SJSA1 (cell line): ENCODE measurements around the gene PRR15L. TPM values are rescaled to one million over a fixed set of nuclear protein-coding genes. Genes with fewer than 3 reads are reported as not detected.
A peak's percentile ranks its signal among the peaks of the same experiment; 100 is the strongest.

Source experiments
- DNase-seq, 2 experiments: peaks; one replicate each; pipeline ENCODE4 v3.0.0-alpha.2; 2015 to 2020; ENCODE audit warnings: low spot score in 2 of 2, low read depth in 1 of 2
- H3K27ac ChIP-seq: fragments of 250-450 bp; sonication (Bioruptor Pico); 2 replicates; pipeline ENCODE4 v1.5.1; 2020; ENCODE audit warnings: mild to moderate bottlenecking, moderate library complexity
- H3K27me3 ChIP-seq: fragments of 250-450 bp; sonication (Bioruptor Pico); replicated peaks from 2 replicates; pipeline ENCODE4 v1.5.1; 2020; ENCODE audit warnings: mild to moderate bottlenecking, moderate library complexity
- H3K36me3 ChIP-seq: fragments of 250-450 bp; sonication (Bioruptor Pico); 2 replicates; pipeline ENCODE4 v1.5.1; 2020; ENCODE audit warnings: mild to moderate bottlenecking
- H3K4me1 ChIP-seq: fragments of 250-450 bp; sonication (Bioruptor Pico); replicated peaks from 2 replicates; pipeline ENCODE4 v1.6.1; 2021; ENCODE audit warnings: mild to moderate bottlenecking
- H3K4me3 ChIP-seq: fragments of 250-450 bp; sonication (Bioruptor Pico); 2 replicates; pipeline ENCODE4 v1.5.1; 2020; ENCODE audit warnings: mild to moderate bottlenecking
- H3K9me3 ChIP-seq: fragments of 250-450 bp; sonication (Bioruptor Pico); replicated peaks from 2 replicates; pipeline ENCODE4 v1.5.1; 2020; ENCODE audit warnings: mild to moderate bottlenecking
- total RNA-seq: library from RNA; depleted of rRNA; stranded (reverse); fragments of >200 nt; shearing (Covaris generic); gene quantifications from 2 replicates; pipeline ENCODE4 v1.2.3, GENCODE V29; 2014

PRR15L gene
- total RNA-seq, 1 experiment from 2014 or later: not detected

DNA sequence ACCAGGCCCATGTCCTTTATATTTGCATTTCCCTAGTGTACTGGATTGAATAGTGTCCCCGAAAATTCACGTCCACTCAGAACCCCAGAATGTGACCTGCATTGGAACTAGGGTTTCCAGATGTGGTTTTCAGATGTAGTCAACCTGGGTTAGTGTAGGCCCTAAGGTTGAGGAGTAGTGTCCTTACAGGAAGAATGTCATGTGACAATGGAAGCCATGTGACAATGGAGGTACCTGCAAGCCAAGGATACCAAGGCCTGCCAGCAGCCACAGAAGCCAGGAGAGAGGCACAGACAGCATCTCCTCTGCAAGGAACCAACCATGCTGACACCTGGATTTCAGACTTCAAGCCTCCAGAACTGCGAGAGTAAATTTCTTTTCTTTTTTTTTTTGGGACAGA, 5.2 kb upstream of the PRR15L start:
- peaks cover 9% of the 10 kb centered on the region for H3K4me1 ChIP-seq
- H3K4me3 ChIP-seq: no peak overlapping the region
- DNase-seq: no peak
- no peaks in the 10 kb centered on the region for H3K9me3 ChIP-seq
- H3K27me3 ChIP-seq: no peaks in the 10 kb centered on the region
- no peak overlapping the region for H3K27ac ChIP-seq
- H3K36me3 ChIP-seq: no peaks in the 10 kb centered on the region

DNA sequence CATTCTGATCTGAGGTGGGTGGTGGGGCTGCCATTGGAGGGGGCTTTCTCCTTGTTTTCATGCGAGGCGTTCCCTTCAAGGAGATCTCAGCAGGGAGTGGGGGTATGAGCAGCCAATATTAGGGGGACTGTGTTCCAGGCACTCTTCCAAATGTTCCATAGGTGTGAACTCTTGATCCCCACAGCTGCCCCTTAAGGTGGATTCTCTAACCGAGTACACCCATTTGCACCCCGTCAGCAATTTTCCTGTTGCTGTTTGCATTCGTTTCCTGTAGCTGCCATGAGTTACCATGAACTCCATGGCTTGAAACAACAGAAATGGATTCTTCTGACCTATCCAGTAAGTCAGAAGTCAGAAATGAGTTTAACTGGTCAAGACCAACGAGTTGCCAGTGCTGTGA, 3.7 kb upstream of the PRR15L start:
- H3K4me3 ChIP-seq: no peak overlapping the region
- no peaks in the 10 kb centered on the region for H3K4me1 ChIP-seq
- H3K9me3 ChIP-seq: no peaks in the 10 kb centered on the region
- no peaks in the 10 kb centered on the region for H3K27me3 ChIP-seq
- no peak for DNase-seq
- no peak overlapping the region for H3K27ac ChIP-seq
- H3K36me3 ChIP-seq: no peaks in the 10 kb centered on the region

DNA sequence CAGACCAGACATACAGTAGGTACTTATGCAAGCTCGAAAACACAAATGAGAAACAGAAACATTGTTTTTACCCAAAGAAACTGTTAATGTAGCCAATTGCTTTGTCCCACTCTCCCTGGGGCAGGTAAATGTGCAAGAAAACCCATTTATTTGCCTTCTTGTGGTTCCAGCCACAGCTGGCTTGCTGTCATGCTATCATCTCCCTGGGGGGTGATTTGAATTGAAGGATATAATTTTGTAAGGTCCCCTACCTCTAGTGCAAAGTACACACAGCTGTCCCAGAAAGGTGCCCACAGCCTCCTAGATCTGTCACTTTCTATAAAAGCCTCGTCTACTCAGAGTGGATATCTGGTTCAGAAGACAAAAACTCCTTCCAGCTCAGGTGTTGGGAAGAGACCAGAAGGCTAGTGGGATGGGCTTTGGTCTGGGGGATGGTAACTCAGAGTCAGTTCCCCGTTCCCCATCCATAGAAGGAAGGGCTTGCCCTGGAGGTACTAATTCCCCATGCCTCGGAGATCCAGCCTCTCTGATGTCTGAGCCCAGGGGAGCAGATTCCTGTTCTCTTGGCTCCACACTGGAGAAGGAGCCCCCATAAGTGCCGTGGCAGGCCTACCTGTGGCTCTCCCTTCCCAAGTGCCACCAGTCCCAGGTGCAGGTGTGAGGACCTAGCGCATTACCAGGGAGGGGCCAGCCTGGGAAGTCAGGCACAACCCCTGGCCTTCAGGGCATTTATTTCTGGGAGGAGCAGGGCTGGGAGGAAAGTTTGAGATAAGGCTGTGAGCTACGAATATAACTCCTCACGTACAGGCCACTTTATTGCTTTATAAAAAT, 2.4 kb upstream of the PRR15L start:
- H3K36me3 ChIP-seq: no peaks in the 10 kb centered on the region
- no peaks in the 10 kb centered on the region for H3K9me3 ChIP-seq
- H3K27ac ChIP-seq: no peak overlapping the region
- H3K4me3 ChIP-seq: no peak overlapping the region
- H3K4me1 ChIP-seq: no peaks in the 10 kb centered on the region
- no peak for DNase-seq
- no peaks in the 10 kb centered on the region for H3K27me3 ChIP-seq

DNA sequence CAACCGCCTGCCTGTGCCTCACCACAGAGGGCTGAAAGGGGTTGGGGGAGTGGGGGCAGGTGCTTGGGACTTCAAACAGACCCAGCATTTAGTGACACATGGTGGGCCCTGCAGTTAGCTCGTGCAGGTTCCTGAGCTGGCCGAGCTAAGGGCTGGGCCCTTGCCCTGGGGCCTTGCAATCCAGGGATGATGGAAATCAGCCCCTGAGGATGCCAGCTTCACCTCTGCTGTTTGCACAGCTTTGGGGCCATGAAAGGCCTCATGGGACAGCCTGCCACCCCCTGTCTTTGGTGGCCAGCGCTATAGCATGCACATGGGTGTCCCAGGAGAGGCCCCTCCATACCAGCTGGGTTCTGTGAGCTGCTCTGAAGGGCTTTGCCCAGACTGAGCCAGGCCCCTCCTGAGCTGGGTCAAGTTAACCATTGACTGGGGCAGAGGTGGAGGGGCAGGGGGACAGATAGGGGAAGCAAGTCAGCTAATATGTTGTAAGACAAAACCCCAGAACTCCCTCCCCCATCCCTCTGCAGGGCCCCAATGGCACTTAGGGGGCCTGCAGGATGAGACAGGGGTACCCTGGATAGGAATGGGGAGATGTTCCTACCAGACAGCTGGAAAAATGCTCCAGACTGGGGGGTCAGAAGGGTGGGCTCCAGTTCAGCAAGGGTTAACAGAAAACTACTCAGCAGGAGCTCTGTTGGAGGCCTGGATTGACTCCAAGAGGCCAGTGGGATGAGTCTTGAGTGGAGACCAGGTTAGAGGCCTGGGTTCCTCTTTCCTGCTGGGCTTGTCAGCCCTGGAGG, 692 bp downstream of the PRR15L start:
- Histone ChIP-seq H3K27me3 (no peaks in the 10 kb centered on the region), H3K27ac (no peak overlapping the region), H3K4me1 (no peaks in the 10 kb centered on the region), H3K4me3 (no peak overlapping the region), H3K36me3 (no peaks in the 10 kb centered on the region), H3K9me3 (no peaks in the 10 kb centered on the region)
- no peak for DNase-seq

DNA sequence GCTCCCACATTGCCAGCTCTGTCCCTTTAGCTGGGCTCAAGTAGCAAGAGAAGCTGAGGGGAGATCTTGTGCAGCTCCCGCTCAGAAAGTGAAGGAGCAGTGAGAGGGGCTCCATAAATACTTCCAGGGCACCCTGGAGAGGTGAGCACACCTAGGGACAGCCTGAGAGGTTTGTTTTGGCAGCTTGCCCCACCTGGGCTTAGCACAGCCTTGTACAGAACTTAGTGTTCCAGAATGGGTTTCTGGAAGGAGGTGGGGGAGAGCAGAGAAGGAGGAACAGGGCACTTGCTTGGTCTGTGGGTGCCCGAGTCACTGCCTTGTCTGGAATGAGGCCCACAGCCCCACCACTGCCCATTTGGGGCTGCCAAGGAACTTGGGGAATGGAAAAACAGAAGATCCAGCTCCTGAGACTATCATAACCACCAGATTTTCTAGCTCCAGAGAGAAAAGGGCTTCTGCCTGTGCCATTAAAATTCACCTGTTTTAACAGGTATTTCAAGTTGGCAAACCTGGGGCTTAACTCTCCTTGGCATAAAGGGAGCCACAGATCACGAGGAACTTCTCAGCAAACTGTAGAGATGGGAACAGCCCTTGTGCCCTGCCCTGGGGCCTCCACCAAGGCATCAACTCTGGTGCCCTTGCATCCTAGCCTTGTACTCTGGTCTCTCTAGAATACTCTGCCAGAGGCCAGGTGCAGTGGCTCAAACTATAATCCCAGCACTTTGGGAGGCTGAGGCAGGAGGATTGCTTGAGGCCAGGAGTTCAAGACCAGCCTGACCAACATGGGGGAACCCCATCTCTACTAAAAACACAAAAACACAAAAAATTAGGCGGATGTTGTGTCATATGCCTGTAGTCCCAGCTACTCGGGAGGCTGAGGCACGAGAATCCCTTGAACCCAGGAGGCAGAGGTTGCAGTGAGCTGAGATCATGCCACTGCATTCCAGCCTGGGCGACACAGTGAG, 1.9 kb downstream of the PRR15L start:
- Histone ChIP-seq H3K4me1 (no peaks in the 10 kb centered on the region), H3K4me3 (no peak overlapping the region), H3K9me3 (no peaks in the 10 kb centered on the region), H3K27me3 (no peaks in the 10 kb centered on the region), H3K27ac (no peak overlapping the region), H3K36me3 (no peaks in the 10 kb centered on the region)
- DNase-seq: no peak

DNA sequence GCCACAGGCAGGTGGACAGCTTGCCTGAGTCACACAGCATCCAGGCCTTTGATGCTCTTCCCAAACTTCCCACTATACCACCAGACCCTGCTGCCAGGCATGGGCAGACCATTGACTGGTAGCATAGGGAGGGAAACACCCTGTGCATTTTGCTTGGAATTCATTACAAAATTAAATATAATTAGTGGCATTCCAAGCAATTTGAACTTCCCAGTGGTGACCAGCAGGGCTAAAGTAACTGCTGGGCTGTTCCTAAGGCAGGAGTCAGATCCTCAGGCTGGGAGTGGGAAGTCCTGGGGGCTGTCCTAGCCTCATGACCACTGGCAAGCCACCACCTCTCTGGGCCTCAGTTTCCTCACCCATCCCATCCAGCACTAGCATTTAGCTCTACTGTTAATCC, 3.8 kb downstream of the PRR15L start:
- no peak overlapping the region for H3K4me3 ChIP-seq

DNA sequence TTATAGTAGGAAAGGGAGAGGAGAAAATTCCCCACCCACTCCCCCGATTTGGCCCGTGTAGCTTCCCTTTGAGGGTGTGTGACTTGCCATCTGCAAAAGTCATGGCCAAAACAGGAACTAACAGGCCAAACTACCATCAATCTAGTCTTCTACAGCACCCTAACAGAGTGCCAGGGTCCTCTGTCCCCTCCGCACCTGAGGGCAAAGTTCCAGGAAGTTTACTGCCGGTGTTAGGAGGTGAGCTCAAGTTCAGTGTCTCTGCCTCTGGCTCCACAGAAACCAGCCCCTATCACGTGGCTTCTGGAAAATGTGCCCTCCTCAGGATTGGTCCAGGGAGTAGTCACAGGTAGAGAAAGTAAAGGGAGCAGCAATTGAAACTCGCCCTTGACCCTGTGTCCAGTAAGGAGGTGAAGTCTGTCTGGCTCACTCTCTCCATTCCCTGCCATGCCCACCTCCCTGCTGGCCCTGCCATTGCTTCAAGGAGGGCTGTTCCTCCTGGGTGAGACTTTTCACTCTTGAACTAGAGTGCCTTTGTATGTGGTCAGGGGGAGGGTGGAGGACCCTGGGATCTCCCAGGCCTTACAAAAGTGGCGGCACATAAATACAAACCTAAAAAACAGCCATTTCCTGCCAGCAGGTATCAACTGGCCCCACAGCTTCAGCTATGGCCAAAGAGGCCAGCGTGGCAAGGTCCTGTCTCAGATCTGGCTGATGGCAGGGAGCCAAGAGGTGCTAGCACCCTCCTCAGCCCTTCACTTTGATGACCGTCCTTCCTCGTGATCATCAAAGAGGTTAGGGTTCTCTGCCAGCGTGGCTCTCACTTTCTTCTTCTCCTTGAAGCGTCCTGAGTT, 5.3 kb downstream of the PRR15L start:
- peaks cover 6% of the 10 kb centered on the region for H3K4me1 ChIP-seq
- no peaks in the 10 kb centered on the region for H3K9me3 ChIP-seq
- peaks cover 11% of the 10 kb centered on the region for H3K36me3 ChIP-seq
- H3K27me3 ChIP-seq: no peaks in the 10 kb centered on the region
- no peak overlapping the region for H3K4me3 ChIP-seq
- H3K27ac ChIP-seq: no peak overlapping the region
- DNase-seq: no peak

More for the DNA sequence above, 3.8 kb downstream of the PRR15L start:
- Histone ChIP-seq H3K9me3 (no peaks in the 10 kb centered on the region), H3K36me3 (peaks cover 1% of the 10 kb centered on the region; the same call in 1 of the 2 replicates), H3K4me1 (peaks cover 6% of the 10 kb centered on the region), H3K27me3 (no peaks in the 10 kb centered on the region), H3K27ac (no peak overlapping the region)
- no peak for DNase-seq

DNA sequence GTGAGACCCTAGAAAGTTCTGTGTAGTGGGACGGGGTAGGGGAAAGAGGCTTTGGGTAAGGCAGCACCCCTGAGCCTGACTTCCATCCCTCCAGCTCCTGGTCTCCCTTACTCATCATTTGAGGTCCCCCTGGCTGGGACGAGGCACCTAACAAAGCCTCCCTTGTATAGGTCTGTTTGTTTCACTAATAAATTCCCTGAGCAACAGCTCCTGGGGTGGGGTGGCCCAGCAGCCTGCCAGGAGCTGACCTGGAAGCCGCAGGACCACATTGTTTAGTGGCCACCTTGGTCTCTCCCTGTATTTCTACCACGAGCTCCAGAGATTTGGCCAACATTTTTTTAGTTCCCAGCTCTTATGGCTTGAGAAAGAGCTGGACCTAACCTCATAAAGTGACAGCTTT, 7.2 kb downstream of the PRR15L start:
- H3K4me3 ChIP-seq: no peak overlapping the region
- no peak overlapping the region for H3K27ac ChIP-seq
- peaks cover 6% of the 10 kb centered on the region for H3K4me1 ChIP-seq
- H3K36me3 ChIP-seq: peaks cover 22% of the 10 kb centered on the region
- no peaks in the 10 kb centered on the region for H3K27me3 ChIP-seq
- no peaks in the 10 kb centered on the region for H3K9me3 ChIP-seq
- no peak for DNase-seq

DNA sequence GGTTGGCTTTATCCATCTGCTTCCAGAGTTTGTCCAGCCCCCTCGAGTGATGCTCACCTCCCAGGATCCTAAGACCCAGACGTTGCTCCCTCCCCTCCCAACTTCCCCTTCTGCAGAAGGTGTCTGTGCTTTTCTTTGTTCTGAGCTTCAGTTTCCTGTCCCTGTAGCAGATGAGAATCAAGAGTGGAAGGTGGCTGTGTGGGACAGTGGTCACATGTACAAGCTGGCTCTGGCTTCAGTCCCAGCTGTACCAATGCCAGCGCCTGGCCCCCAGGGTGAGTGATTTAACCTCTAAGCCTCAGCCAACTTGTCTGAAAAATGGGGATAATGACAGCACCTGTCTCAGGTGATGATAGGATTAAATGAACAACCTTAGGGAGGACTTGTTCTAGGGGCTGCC, 7.7 kb downstream of the PRR15L start:
- no peak overlapping the region for H3K4me3 ChIP-seq
- no peak for DNase-seq
- H3K36me3 ChIP-seq: peaks cover 22% of the 10 kb centered on the region
- H3K27ac ChIP-seq: no peak overlapping the region
- H3K9me3 ChIP-seq: no peaks in the 10 kb centered on the region
- no peaks in the 10 kb centered on the region for H3K27me3 ChIP-seq
- peaks cover 6% of the 10 kb centered on the region for H3K4me1 ChIP-seq

DNA sequence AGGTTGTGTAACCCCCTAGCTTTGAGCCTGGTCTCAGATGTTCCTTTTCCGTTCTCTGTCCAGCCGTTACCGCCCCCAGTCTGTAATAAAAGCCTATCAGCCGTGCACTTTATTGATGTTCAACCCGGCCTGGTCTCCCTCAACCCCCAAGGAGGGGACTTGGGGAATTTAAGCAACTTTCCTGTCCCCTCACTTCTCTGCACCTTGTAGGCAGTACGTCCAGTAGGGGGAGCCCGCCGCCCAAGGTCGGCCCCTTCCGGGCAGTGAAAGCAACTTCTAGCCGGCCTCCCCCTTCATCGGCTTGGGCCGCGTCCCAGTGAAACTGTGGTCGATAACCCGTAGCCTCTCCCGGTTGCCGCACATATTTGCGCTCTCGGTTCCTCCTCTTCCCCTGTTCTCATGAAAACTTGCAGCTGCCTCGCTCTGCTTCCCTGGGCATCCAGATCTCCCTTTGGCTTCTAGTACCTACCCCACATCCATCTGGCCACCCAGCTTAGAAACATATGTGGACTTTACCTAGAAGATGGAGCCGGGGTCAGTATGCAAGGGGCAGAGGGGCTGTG, 8.4 kb downstream of the PRR15L start:
- DNase-seq: peak; percentile 83 to 92
- H3K9me3 ChIP-seq: no peaks in the 10 kb centered on the region
- H3K36me3 ChIP-seq: peaks cover 22% of the 10 kb centered on the region
- H3K27me3 ChIP-seq: no peaks in the 10 kb centered on the region
- H3K27ac ChIP-seq: no peak overlapping the region
- no peak overlapping the region for H3K4me3 ChIP-seq
- peaks cover 6% of the 10 kb centered on the region for H3K4me1 ChIP-seq

DNA sequence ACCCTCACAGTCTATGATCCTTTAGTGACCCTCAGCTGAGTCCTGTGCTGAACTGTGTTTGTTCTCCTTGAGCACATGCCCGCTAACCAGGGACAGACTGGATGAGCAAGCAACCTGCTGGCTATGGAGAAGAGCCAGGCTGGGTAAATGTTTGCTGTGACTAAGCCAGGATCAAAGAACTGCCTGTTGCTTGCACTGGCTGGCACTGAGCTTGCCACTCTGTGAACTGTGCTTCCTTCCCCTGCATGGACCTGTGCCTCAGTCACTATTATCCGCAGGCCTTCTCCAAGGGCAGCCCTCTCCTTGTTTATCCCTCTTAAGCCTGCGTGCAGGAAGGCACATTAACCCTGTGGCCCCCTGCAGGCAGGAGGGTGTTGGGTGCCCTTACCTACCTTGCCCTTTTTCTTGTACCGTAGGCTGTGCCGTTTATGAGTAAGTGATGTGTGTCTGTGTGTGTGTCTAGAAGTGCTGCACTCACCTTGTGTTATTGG, 8.9 kb downstream of the PRR15L start:
- peaks cover 24% of the 10 kb centered on the region for H3K36me3 ChIP-seq
- H3K4me1 ChIP-seq: peaks cover 6% of the 10 kb centered on the region
- no peak for DNase-seq
- H3K9me3 ChIP-seq: no peaks in the 10 kb centered on the region
- no peak overlapping the region for H3K4me3 ChIP-seq
- no peak overlapping the region for H3K27ac ChIP-seq
- H3K27me3 ChIP-seq: no peaks in the 10 kb centered on the region

DNA sequence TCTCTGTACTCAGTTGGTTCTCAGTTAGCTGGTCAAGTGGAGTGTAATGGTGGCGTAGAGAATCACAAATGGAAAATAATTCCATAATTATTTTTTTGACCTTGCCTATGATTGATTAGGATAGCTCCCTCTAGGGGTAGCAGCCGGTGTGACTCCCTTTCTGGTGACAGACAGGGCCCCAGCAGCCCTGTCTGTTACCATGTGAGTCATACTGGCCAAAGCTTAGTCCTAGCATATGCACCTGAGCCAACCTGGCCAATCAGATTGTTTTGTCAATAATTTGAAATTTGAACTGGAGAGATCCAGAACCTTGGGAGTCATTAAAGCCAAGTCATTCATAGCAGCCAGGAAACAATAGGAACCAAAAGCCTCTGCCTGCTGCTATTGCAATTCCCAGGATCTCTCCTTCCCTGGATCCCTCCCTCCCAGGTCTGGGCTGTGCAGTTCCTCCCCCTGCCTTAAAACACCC, 10.7 kb downstream of the PRR15L start:
- H3K4me3 ChIP-seq: no peak overlapping the region
- no peak overlapping the region for H3K27ac ChIP-seq
- H3K27me3 ChIP-seq: no peaks in the 10 kb centered on the region
- H3K36me3 ChIP-seq: peaks cover 26% of the 10 kb centered on the region
- peak; percentile 62 to 81 for DNase-seq
- peaks cover 13% of the 10 kb centered on the region for H3K4me1 ChIP-seq
- no peaks in the 10 kb centered on the region for H3K9me3 ChIP-seq
